ENCODE results near the gene PCBP3. TPM values are rescaled to one million over a fixed set of nuclear protein-coding genes. Genes with fewer than 3 reads are reported as not detected.

Gene PCBP3
- total and polyA plus RNA-seq, 12 donors: 1.7 to 15.8 (median 4.7) TPM

GRCh38 chr21:45640001-45640887 is 3.3 kb upstream of the PCBP3 start:
- Histone ChIP-seq H3K27me3 (no peaks in the 10 kb centered on the region), H3K4me3 (no peak overlapping the region), H3K9me3 (replicated peaks in 1 of 3) (no peaks in the 10 kb centered on the region), H3K27ac (peak overlapping the region in 2 of 5 donors; percentile 52 to 61), H3K4me1 (replicated peaks in 1 of 2) (peaks cover 6 to 8% of the 10 kb centered on the region in 2 donors), H3K36me3 (replicated peaks in 1 of 2) (no peaks in the 10 kb centered on the region)
- no peak for DNase-seq
- intact Hi-C loops (cut with DNase I): no loop called here
- TF ChIP-seq POLR2A (IDR thresholded peaks at IDR 0.05) (no peak), CTCF (IDR thresholded peaks at IDR 0.05) (no peak)
- 62 to 65% (median 63%) methylated on average over 5 to 6 of the region's 6 CpGs for WGBS, 4 donors

- peak in 5 of 7 donors; percentile 34 to 80 (median 45) for DNase-seq
- no peak for TF ChIP-seq POLR2A (IDR thresholded peaks at IDR 0.05)
- TF ChIP-seq CTCF (IDR thresholded peaks at IDR 0.05): peak in 1 of 6 experiments; percentile 22
- Histone ChIP-seq H3K9me3 (replicated peaks in 1 of 3) (no peaks in the 10 kb centered on the region), H3K36me3 (replicated peaks in 1 of 2) (no peaks in the 10 kb centered on the region), H3K27ac (peak overlapping the region in 2 of 5 donors; percentile 61 to 66), H3K4me1 (replicated peaks in 1 of 2) (peaks cover 6 to 8% of the 10 kb centered on the region in 2 donors), H3K27me3 (no peaks in the 10 kb centered on the region), H3K4me3 (no peak overlapping the region)
- intact Hi-C loops (cut with DNase I): no loop called here
- WGBS, 4 donors: 49 to 77% (median 70%) methylated on average over 8 to 23 of the region's 23 CpGs
These were observed 2.5 kb upstream of the PCBP3 start for GRCh38 chr21:45640888-45641479.

GRCh38 chr21:45641480-45642035 is 2.0 kb upstream of the PCBP3 start:
- peaks cover 6 to 8% of the 10 kb centered on the region in 2 donors for H3K4me1 ChIP-seq (replicated peaks in 1 of 2)
- H3K9me3 ChIP-seq (replicated peaks in 1 of 3): no peaks in the 10 kb centered on the region
- H3K36me3 ChIP-seq (replicated peaks in 1 of 2): no peaks in the 10 kb centered on the region
- DNase-seq: no peak
- H3K27me3 ChIP-seq: no peaks in the 10 kb centered on the region
- intact Hi-C loops (cut with DNase I): no loop called here
- TF ChIP-seq POLR2A (IDR thresholded peaks at IDR 0.05) (no peak), CTCF (IDR thresholded peaks at IDR 0.05) (no peak)
- H3K27ac ChIP-seq: peak overlapping the region in 2 of 5 donors; percentile 61 to 66
- 64 to 83% (median 76%) methylated on average over 28 to 31 of the region's 31 CpGs for WGBS, 4 donors
- H3K4me3 ChIP-seq: no peak overlapping the region
